KMS-11 (cell line): Measurements from ENCODE around the gene SLC17A7.

Source experiments
- H2AFZ ChIP-seq: fragments of 200-600 bp; sonication (generic); 2 replicates; pipeline ENCODE4 v1.6.1; 2016; ENCODE audit warnings: antibody characterized with exemption, mixed run types, low read depth
- H3K27ac ChIP-seq: fragments of 200-600 bp; sonication (generic); 2 replicates; pipeline ENCODE4 v1.6.1; 2016; ENCODE audit warnings: mild to moderate bottlenecking, mixed run types
- H3K27me3 ChIP-seq: fragments of 200-600 bp; sonication (generic); 2 replicates; pipeline ENCODE4 v1.6.1; 2017; ENCODE audit warnings: mild to moderate bottlenecking, low read depth, mixed run types, moderate library complexity; ENCODE audit not compliant: insufficient read depth
- H3K36me3 ChIP-seq: fragments of 200-600 bp; sonication (generic); 2 replicates; pipeline ENCODE4 v1.6.1; 2017; ENCODE audit warnings: mild to moderate bottlenecking, mixed run types; ENCODE audit not compliant: insufficient read depth
- H3K4me1 ChIP-seq: fragments of 200-600 bp; sonication (generic); 2 replicates; pipeline ENCODE4 v1.6.1; 2016; ENCODE audit warnings: mild to moderate bottlenecking, low read depth, mixed run types; ENCODE audit not compliant: poor library complexity, severe bottlenecking
- H3K4me2 ChIP-seq: fragments of 200-600 bp; sonication (generic); 2 replicates; pipeline ENCODE4 v1.7.0; 2016; ENCODE audit warnings: mild to moderate bottlenecking, mixed run types
- H3K4me3 ChIP-seq: fragments of 200-600 bp; sonication (generic); IDR thresholded peaks from 2 replicates; pipeline ENCODE4 v1.6.1; 2017; ENCODE audit warnings: low read depth, low read length, mixed read lengths; ENCODE audit not compliant: insufficient read depth
- H3K79me2 ChIP-seq: fragments of 200-600 bp; sonication (generic); 2 replicates; pipeline ENCODE4 v1.6.1; 2016; ENCODE audit warnings: low read depth, mixed run types; ENCODE audit not compliant: insufficient read depth
- H3K9ac ChIP-seq: fragments of 200-600 bp; sonication (generic); 2 replicates; pipeline ENCODE4 v1.6.1; 2016; ENCODE audit warnings: mild to moderate bottlenecking, mixed run types
- H4K20me1 ChIP-seq: fragments of 200-600 bp; sonication (generic); 2 replicates; pipeline ENCODE4 v1.6.1; 2016; ENCODE audit warnings: mild to moderate bottlenecking, mixed run types; ENCODE audit not compliant: insufficient read depth
- TF ChIP-seq, protein P1 (sequence below): fragments of 200-600 bp; sonication (generic); conservative IDR thresholded peaks from 2 replicates; pipeline ENCODE4 v1.6.1; 2017; ENCODE audit warnings: low read depth, mild to moderate bottlenecking, antibody characterized with exemption, low read length, moderate library complexity, mixed read lengths

SLC17A7 gene

GRCh38 chr19:49395581-49396407 is 45.5 kb downstream of the SLC17A7 start:
- Histone ChIP-seq H3K27me3 (peaks cover 65% of the 10 kb centered on the region), H2AFZ (no peak overlapping the region), H3K36me3 (no peaks in the 10 kb centered on the region), H3K27ac (no peak overlapping the region), H3K4me2 (no peak overlapping the region), H3K4me3 (no peak overlapping the region), H3K4me1 (peaks cover 7% of the 10 kb centered on the region), H3K79me2 (no peaks in the 10 kb centered on the region), H4K20me1 (no peaks in the 10 kb centered on the region), H3K9ac (no peak overlapping the region)
- TF ChIP-seq, protein P1, sequence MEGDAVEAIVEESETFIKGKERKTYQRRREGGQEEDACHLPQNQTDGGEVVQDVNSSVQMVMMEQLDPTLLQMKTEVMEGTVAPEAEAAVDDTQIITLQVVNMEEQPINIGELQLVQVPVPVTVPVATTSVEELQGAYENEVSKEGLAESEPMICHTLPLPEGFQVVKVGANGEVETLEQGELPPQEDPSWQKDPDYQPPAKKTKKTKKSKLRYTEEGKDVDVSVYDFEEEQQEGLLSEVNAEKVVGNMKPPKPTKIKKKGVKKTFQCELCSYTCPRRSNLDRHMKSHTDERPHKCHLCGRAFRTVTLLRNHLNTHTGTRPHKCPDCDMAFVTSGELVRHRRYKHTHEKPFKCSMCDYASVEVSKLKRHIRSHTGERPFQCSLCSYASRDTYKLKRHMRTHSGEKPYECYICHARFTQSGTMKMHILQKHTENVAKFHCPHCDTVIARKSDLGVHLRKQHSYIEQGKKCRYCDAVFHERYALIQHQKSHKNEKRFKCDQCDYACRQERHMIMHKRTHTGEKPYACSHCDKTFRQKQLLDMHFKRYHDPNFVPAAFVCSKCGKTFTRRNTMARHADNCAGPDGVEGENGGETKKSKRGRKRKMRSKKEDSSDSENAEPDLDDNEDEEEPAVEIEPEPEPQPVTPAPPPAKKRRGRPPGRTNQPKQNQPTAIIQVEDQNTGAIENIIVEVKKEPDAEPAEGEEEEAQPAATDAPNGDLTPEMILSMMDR: no peak

- no peak overlapping the region for H3K9ac ChIP-seq
- H3K4me1 ChIP-seq: peaks cover 7% of the 10 kb centered on the region
- no peak overlapping the region for H3K27ac ChIP-seq
Measured at GRCh38 chr19:49393881-49394280, 47.4 kb downstream of the SLC17A7 start.

DNA sequence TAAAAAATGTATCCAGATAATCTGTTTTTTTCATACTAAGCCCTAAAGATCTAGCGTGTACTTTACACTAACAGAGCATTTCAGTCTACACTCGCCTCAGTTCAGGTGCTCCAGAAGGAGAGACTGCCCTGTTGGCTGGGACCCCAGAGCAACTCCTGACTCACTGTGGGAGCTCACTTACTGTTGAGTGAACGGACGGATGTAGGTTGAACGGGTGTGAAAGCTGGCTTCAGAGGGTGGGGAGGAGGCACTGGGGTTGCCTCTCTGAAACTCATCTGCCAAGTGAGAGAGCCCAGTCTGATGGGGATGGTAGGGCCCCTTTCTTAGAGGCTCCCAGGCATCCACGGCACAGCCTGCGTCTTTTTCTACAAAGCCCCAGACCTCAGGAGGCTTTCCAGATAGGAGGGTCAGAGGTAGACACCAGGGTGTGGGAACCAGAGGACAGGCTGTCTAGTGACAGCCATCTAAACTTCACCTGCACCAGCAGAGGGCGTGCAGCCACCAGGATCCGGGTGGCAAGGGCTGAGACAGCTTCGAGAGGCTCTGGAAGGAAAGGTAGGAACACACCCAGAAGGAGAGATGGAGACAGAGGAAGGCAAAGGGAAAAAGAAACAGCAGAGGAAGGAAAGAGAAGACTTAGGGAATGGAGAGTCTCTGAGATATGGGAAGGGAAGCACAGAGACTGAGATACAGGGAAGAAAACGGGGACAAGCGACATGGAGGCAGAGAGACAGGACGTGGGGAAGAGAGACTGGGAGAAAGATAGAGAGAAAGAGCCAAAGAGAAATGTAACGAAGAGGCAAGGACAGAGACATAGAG is 49.5 kb downstream of the SLC17A7 start:
- Histone ChIP-seq H3K79me2 (no peaks in the 10 kb centered on the region), H3K9ac (no peak overlapping the region), H3K36me3 (no peaks in the 10 kb centered on the region), H3K27ac (no peak overlapping the region), H3K4me3 (no peak overlapping the region), H3K4me1 (peaks cover 7% of the 10 kb centered on the region), H2AFZ (peak overlapping the region; percentile 38; the same call in 1 of the 2 replicates), H3K27me3 (peaks cover 52% of the 10 kb centered on the region), H4K20me1 (no peaks in the 10 kb centered on the region), H3K4me2 (no peak overlapping the region)
- TF ChIP-seq, protein P1: peak; percentile 93

More at GRCh38 chr19:49393881-49394280, 47.4 kb downstream of the SLC17A7 start:
- Histone ChIP-seq H3K36me3 (no peaks in the 10 kb centered on the region), H3K4me2 (no peak overlapping the region), H2AFZ (no peak overlapping the region), H3K79me2 (no peaks in the 10 kb centered on the region), H3K27me3 (peaks cover 69% of the 10 kb centered on the region), H4K20me1 (no peaks in the 10 kb centered on the region), H3K4me3 (no peak overlapping the region)
- TF ChIP-seq, protein P1: no peak

- Histone ChIP-seq H3K36me3 (no peaks in the 10 kb centered on the region), H3K27me3 (peaks cover 51% of the 10 kb centered on the region), H3K4me1 (peaks cover 7% of the 10 kb centered on the region), H3K4me3 (no peak overlapping the region), H3K9ac (no peak overlapping the region), H3K4me2 (no peak overlapping the region), H3K27ac (no peak overlapping the region), H2AFZ (no peak overlapping the region), H4K20me1 (no peaks in the 10 kb centered on the region), H3K79me2 (no peaks in the 10 kb centered on the region)
- TF ChIP-seq, protein P1: no peak
Measured at GRCh38 chr19:49390929-49391359, 50.4 kb downstream of the SLC17A7 start.
